ENCODE data around the gene TNNT3. TPM values are rescaled to one million over a fixed set of nuclear protein-coding genes. Genes with fewer than 3 reads are reported as not detected.
"Not testable (repeated sequence)": the region's sequence is repeated elsewhere in the genome, so short reads cannot be mapped to it uniquely, and the experiment has no call there.

Gene TNNT3
- total RNA-seq, 2 donors from 2014 or later: not detected

DNA sequence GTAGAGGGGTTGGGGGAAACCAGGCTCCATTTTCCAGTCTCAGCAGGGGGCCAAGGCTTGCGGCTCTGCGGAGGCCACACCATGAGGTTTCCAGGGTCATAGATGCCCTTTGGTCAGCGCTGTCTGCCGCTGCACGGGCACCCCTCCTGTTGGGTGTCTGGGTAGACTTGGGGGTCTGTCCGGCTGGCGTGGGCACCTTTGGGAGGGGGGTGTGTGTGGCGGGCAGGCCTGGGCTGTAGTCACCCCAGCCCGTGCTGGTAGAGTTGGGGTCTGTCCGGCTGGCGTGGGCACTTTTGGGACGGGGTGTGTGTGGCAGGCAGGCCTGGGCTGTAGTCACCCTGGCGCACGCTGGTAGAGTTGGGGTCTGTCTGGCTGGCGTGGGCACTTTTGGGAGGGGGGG, 48.0 kb upstream of the TNNT3 start:
- H3K27ac Mint-ChIP-seq: no peak overlapping the region
- H3K4me1 Mint-ChIP-seq: no peaks in the 10 kb centered on the region
- H3K4me3 Mint-ChIP-seq: no peak overlapping the region
- no peak overlapping the region for H3K27ac ChIP-seq (ENCODE audit: low read depth, low read length)
- no peaks in the 10 kb centered on the region for H3K9me3 Mint-ChIP-seq
- no peak overlapping the region for H3K9ac ChIP-seq (ENCODE audit: extremely low read depth, low read length, poor library complexity, severe bottlenecking)
- TF ChIP-seq, protein P1, sequence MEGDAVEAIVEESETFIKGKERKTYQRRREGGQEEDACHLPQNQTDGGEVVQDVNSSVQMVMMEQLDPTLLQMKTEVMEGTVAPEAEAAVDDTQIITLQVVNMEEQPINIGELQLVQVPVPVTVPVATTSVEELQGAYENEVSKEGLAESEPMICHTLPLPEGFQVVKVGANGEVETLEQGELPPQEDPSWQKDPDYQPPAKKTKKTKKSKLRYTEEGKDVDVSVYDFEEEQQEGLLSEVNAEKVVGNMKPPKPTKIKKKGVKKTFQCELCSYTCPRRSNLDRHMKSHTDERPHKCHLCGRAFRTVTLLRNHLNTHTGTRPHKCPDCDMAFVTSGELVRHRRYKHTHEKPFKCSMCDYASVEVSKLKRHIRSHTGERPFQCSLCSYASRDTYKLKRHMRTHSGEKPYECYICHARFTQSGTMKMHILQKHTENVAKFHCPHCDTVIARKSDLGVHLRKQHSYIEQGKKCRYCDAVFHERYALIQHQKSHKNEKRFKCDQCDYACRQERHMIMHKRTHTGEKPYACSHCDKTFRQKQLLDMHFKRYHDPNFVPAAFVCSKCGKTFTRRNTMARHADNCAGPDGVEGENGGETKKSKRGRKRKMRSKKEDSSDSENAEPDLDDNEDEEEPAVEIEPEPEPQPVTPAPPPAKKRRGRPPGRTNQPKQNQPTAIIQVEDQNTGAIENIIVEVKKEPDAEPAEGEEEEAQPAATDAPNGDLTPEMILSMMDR (conservative IDR thresholded peaks at IDR 0.05): no peak
- no peaks in the 10 kb centered on the region for H3K9me3 ChIP-seq (ENCODE audit: control insufficient read depth, low read length)
- no peak for DNase-seq
- no peak overlapping the region for H3K4me3 ChIP-seq (ENCODE audit: low read length)
- H3K36me3 Mint-ChIP-seq (ENCODE audit: low read depth): no peaks in the 10 kb centered on the region
- H3K27me3 ChIP-seq (ENCODE audit: control insufficient read depth, insufficient read depth, low read length, poor library complexity, severe bottlenecking): no peaks in the 10 kb centered on the region
- H3K4me1 ChIP-seq (ENCODE audit: control insufficient read depth, insufficient read depth, low read length): no peaks in the 10 kb centered on the region
- WGBS, 2 experiments (ENCODE audit: insufficient coverage in 1 of 2, insufficient read length in 1 of 2): 94 to 100% methylated on average over 2 to 15 of the region's 15 CpGs
- no peaks in the 10 kb centered on the region for H3K36me3 ChIP-seq (ENCODE audit: control insufficient read depth, insufficient read depth, low read length)
- peaks cover 12% of the 10 kb centered on the region for H3K27me3 Mint-ChIP-seq (ENCODE audit: insufficient read depth)

DNA sequence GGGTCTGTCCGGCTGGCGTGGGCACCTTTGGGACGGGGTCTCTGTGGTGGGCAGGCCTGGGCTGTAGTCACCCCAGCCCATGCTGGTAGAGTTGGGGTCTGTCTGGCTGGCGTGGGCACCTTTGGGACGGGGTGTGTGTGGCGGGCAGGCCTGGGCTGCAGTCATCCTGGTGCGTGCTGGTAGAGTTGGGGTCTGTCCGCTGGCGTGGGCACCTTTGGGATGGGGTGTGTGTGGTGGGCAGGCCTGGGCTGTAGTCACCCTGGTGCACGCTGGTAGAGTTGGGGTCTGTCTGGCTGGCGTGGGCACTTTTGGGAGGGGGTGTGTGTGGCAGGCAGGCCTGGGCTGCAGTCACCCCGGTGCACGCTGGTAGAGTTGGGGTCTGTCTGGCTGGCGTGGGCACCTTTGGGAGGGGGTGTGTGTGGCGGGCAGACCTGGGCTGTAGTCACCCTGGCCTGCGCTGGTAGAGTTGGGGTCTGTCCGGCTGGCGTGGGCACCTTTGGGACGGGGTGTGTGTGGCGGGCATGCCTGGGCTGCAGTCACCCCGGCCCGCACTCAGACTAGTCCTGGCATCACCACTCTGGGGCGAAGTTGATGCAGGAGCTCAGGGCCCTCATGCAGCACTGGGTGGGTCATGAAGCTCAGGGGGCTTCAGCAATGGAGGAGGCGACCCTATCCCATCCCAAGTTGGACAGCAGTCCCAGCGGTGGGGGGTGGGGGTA, 47.1 kb upstream of the TNNT3 start:
- H3K9me3 ChIP-seq (ENCODE audit: control insufficient read depth, low read length): no peaks in the 10 kb centered on the region
- no peak overlapping the region for H3K9ac ChIP-seq (ENCODE audit: extremely low read depth, low read length, poor library complexity, severe bottlenecking)
- H3K4me1 Mint-ChIP-seq: no peaks in the 10 kb centered on the region
- 88 to 100% methylated on average over 5 to 25 of the region's 25 CpGs for WGBS, 2 experiments (ENCODE audit: insufficient coverage in 1 of 2, insufficient read length in 1 of 2)
- H3K4me3 Mint-ChIP-seq: no peak overlapping the region
- H3K36me3 Mint-ChIP-seq (ENCODE audit: low read depth): no peaks in the 10 kb centered on the region
- no peak overlapping the region for H3K27ac ChIP-seq (ENCODE audit: low read depth, low read length)
- peaks cover 12% of the 10 kb centered on the region for H3K27me3 Mint-ChIP-seq (ENCODE audit: insufficient read depth)
- TF ChIP-seq, protein P1 (conservative IDR thresholded peaks at IDR 0.05): no peak
- H3K4me3 ChIP-seq (ENCODE audit: low read length): no peak overlapping the region
- no peak for DNase-seq
- no peaks in the 10 kb centered on the region for H3K27me3 ChIP-seq (ENCODE audit: control insufficient read depth, insufficient read depth, low read length, poor library complexity, severe bottlenecking)
- no peaks in the 10 kb centered on the region for H3K4me1 ChIP-seq (ENCODE audit: control insufficient read depth, insufficient read depth, low read length)
- no peaks in the 10 kb centered on the region for H3K9me3 Mint-ChIP-seq
- H3K36me3 ChIP-seq (ENCODE audit: control insufficient read depth, insufficient read depth, low read length): no peaks in the 10 kb centered on the region
- H3K27ac Mint-ChIP-seq: no peak overlapping the region

DNA sequence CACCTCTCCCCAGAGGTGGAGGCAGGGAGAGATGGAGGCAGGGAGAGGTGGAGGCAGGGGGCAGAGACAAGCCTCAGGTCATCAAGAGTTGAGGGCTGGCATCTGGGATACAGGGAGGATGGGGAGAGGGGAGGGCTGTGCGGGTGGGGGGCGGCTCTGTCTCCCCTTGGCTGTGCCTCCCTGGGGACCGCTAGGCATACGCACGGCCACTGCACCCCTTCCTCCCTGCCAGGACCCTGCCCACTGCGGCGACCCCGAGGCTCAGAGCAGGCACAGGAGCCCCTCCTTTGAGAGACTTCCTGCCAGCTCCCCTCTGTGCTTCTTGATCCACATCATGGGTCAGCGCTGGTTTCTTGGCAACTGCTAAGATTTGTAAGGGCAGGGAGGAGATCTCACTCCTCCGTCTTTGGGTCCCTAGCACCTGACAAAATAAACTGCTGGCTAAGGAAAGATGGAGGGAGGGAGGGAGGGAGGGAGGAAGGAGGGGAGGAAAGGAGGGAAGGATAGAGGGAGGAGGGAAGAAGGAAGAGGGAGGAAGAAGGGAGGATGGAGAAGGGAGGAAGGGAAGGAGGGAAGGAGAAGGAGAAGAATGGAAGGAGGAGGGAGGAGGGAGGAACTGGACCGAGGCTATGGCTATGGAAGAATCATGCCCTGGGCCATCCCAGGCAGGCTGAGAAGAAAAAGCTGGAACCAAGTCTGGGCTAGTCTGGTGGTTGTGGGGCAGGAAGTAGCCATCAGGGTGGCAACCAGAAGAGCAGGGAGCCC, 46.3 kb upstream of the TNNT3 start:
- H3K36me3 ChIP-seq (ENCODE audit: control insufficient read depth, insufficient read depth, low read length): no peaks in the 10 kb centered on the region
- no peak overlapping the region for H3K27ac Mint-ChIP-seq
- TF ChIP-seq, protein P1 (conservative IDR thresholded peaks at IDR 0.05): no peak
- H3K9me3 ChIP-seq (ENCODE audit: control insufficient read depth, low read length): no peaks in the 10 kb centered on the region
- H3K27ac ChIP-seq (ENCODE audit: low read depth, low read length): no peak overlapping the region
- no peaks in the 10 kb centered on the region for H3K36me3 Mint-ChIP-seq (ENCODE audit: low read depth)
- 68 to 73% methylated on average over 4 to 11 of the region's 11 CpGs for WGBS, 2 experiments (ENCODE audit: insufficient coverage in 1 of 2, insufficient read length in 1 of 2)
- DNase-seq: no peak
- H3K4me1 Mint-ChIP-seq: no peaks in the 10 kb centered on the region
- H3K4me3 ChIP-seq (ENCODE audit: low read length): no peak overlapping the region
- H3K4me3 Mint-ChIP-seq: no peak overlapping the region
- H3K9ac ChIP-seq (ENCODE audit: extremely low read depth, low read length, poor library complexity, severe bottlenecking): no peak overlapping the region
- H3K27me3 Mint-ChIP-seq (ENCODE audit: insufficient read depth): peaks cover 12% of the 10 kb centered on the region
- H3K27me3 ChIP-seq (ENCODE audit: control insufficient read depth, insufficient read depth, low read length, poor library complexity, severe bottlenecking): no peaks in the 10 kb centered on the region
- H3K9me3 Mint-ChIP-seq: no peaks in the 10 kb centered on the region
- H3K4me1 ChIP-seq (ENCODE audit: control insufficient read depth, insufficient read depth, low read length): no peaks in the 10 kb centered on the region

DNA sequence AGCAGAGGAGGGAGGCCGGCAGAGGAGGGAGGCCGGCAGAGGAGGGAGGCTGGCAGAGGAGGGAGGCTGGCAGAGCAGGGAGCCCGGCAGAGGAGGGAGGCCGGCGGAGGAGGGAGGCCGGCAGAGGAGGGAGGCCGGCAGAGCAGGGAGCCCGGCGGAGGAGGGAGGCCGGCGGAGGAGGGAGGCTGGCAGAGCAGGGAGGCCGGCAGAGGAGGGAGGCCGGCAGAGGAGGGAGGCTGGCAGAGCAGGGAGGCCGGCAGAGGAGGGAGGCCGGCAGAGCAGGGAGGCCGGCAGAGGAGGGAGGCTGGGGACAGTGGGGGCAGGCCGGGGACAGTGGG, 45.7 kb upstream of the TNNT3 start:
- not testable (repeated sequence) for H3K27me3 ChIP-seq (ENCODE audit: control insufficient read depth, insufficient read depth, low read length, poor library complexity, severe bottlenecking); DNase-seq; H3K27ac ChIP-seq (ENCODE audit: low read depth, low read length); H3K4me1 ChIP-seq (ENCODE audit: control insufficient read depth, insufficient read depth, low read length); H3K36me3 Mint-ChIP-seq (ENCODE audit: low read depth); H3K27ac Mint-ChIP-seq; H3K36me3 ChIP-seq (ENCODE audit: control insufficient read depth, insufficient read depth, low read length); H3K9ac ChIP-seq (ENCODE audit: extremely low read depth, low read length, poor library complexity, severe bottlenecking); H3K4me3 ChIP-seq (ENCODE audit: low read length); H3K9me3 ChIP-seq (ENCODE audit: control insufficient read depth, low read length); H3K4me1 Mint-ChIP-seq; H3K4me3 Mint-ChIP-seq; H3K9me3 Mint-ChIP-seq
- peaks cover 12% of the 10 kb centered on the region for H3K27me3 Mint-ChIP-seq (ENCODE audit: insufficient read depth)
- 84 to 85% methylated on average over 4 to 15 of the region's 17 CpGs for WGBS, 2 experiments (ENCODE audit: insufficient coverage in 1 of 2, insufficient read length in 1 of 2)

DNA sequence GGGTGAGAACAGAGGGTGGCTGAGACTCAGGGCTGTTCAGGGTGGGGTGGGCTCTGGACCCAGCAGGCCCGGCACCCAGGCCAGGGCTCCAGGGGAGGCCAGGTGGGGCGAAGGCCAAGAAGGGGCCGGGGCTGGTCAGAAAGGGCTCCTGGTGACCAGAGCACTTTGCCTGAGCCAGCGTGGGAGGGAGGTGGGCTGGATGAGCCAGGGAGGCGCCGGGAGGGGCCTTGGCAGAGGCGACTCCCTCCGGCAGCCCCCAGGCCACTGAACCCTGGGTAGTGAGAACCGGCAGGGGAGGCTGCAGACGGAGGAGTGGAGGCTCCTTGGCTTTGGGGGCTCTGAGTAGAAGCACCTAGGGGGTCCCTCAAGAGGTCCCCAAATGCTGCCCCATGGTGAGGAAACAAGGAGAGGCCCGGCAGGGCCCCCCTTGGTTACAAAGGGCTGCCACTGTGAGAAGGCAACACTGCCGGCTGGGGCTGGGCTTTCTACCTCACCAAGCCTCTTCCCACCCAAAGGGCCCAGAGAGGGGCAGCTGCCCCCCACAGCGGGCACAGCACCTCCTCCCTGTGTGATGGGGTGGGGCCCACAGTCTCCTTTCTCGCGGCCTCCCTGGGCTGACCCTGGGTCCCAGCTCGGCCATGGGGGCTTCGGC, 44.9 kb upstream of the TNNT3 start:
- not testable (repeated sequence) for H3K27me3 ChIP-seq (ENCODE audit: control insufficient read depth, insufficient read depth, low read length, poor library complexity, severe bottlenecking); H3K4me1 ChIP-seq (ENCODE audit: control insufficient read depth, insufficient read depth, low read length); H3K36me3 ChIP-seq (ENCODE audit: control insufficient read depth, insufficient read depth, low read length); H3K27ac ChIP-seq (ENCODE audit: low read depth, low read length); DNase-seq; H3K9me3 Mint-ChIP-seq; H3K9ac ChIP-seq (ENCODE audit: extremely low read depth, low read length, poor library complexity, severe bottlenecking); H3K4me3 ChIP-seq (ENCODE audit: low read length); H3K27me3 Mint-ChIP-seq (ENCODE audit: insufficient read depth); H3K27ac Mint-ChIP-seq; H3K4me3 Mint-ChIP-seq; H3K9me3 ChIP-seq (ENCODE audit: control insufficient read depth, low read length); H3K36me3 Mint-ChIP-seq (ENCODE audit: low read depth); H3K4me1 Mint-ChIP-seq
- 80 to 89% methylated on average over 4 to 17 of the region's 17 CpGs for WGBS, 2 experiments (ENCODE audit: insufficient coverage in 1 of 2, insufficient read length in 1 of 2)

Measured in endodermal cell (in vitro differentiated cells).